Stimulated activated naive CD4-positive, alpha-beta T cell (primary cell): Measurements from ENCODE around the gene CALR.
"Not testable (repeated sequence)": the region's sequence is repeated elsewhere in the genome, so short reads cannot be mapped to it uniquely, and the experiment has no call there.

Source experiments
- DNase-seq, 6 experiments: peaks; one replicate each; lab custom pipeline; 2025; lab: John Stamatoyannopoulos, UW

The CALR gene

GRCh38 chr19:12952488-12953137 lies 14.2 kb downstream of the CALR start:
- DNase-seq = no peak

DNA sequence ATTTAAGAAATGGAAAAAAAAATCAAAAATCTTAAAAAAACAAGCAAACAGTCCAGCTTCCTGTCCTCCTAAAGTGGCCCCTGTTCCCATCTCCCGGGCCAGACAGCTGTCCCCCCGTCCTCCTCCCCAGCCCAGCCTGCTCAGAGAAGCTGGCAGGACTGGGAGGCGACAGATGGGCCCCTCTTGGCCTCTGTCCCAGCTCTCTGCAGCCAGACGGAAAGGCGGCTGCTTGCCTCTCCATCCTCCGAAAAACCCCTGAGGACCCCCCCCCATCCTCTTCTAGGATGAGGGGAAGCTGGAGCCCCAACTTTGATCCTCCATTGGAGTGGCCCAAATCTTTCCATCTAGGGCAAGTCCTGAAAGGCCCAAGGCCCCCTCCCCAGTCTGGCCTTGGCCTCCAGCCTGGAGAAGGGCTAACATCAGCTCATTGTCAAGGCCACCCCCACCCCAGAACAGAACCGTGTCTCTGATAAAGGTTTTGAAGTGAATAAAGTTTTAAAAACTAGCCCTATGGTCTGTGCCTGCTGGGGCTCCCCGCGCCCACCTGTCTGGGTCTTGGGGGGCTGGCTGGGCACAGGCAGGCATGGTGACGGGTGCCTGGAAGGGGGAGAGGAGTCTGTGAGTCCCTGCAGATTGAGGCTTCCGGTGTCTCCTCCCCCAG lies 14.9 kb downstream of the CALR start:
- DNase-seq = no peak

- DNase-seq = no peak
Measured at GRCh38 chr19:12953799-12954611, 15.6 kb downstream of the CALR start.

DNA sequence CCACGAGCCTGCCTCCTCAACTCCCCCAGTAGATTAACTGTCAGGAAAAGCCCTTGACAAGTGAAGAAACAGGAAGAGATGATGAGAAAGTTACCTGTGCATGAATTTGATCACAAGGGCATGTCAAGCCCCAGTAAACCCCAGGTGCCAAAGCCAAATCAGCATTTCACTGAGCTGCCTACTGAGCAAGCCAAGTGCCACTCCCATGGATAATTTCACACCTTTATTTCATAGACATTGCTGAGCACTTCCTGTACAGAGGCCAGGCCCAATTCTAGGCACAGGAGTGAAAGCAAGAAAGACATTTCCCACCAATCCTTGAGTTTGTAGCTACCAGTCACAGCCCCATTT lies 16.2 kb downstream of the CALR start:
- DNase-seq = no peak

- DNase-seq = not testable (repeated sequence)
Measured at GRCh38 chr19:12955575-12955974, 17.2 kb downstream of the CALR start.

DNA sequence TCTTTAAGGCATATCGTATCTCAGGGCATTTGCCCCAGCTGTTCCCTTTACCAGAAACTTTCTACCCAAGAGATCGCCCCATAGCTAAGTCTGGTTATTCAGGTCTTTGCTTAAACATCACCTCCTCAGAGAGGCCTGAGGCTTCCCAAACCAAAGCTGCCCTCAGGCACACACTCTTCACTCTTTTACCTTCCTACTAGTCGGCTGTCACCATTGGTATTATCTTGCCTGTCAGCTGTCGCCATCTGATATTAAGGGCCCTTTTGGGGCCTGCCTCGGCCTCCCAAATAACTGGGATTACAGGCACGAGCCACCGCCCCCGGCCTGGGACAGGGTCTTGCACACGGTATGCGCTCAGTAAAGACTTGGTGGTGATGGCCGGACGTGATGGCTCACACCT lies 17.6 kb downstream of the CALR start:
- no peak for DNase-seq

- peak; percentile 62 to 82 (median 69) for DNase-seq
Measured at GRCh38 chr19:12956446-12957388, 18.3 kb downstream of the CALR start, which contains the start of gene GADD45GIP1. Gene GADD45GIP1 (minus strand): TSS chr19:12957223. CDS start chr19:12957212, 11 bp downstream.

DNA sequence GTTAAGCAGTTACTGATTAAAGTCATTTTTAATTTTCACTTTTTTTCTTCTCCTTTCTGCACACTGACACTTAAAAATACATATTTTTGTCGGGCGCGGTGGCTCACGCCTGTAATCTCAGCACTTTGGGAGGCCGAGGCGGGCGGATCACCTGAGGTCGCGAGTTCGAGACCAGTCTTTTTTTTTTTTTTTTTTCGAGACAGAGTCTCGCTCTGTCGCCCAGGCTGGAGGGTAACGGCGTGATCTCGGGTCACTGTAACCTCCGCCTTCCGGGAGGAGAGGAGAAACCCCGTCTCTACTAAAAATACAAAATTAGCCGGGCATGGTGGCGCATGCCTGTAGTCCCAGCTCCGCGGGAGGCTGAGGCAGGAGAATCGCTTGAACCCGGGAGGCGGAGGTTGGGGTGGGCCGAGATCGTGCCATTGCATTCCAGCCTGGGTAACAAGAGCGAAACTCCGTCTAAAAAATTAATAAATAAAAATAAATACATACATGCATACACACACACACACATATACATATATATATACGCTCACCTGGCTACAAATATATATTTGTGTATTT lies 19.1 kb downstream of the CALR start:
- not testable (repeated sequence) for DNase-seq

DNA sequence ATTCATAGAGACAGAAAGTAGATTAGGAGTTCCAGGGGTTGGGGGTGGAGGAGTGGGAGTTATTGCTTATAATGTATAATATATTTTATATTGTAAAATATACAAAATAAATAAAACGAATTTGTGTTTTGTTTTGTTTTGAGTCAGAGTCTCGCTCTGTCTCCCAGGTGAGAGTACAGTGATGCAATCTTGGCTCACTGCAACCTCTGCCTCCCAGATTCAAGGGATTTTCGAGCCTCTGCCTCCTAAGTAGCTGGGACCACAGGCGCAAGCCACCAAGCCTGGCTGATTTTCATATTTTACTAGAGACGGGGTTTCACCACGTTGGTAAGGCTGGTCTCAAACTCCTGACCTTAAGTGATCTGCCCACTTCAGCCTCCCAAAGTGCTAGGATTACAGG lies 21.1 kb downstream of the CALR start:
- no peak for DNase-seq

DNA sequence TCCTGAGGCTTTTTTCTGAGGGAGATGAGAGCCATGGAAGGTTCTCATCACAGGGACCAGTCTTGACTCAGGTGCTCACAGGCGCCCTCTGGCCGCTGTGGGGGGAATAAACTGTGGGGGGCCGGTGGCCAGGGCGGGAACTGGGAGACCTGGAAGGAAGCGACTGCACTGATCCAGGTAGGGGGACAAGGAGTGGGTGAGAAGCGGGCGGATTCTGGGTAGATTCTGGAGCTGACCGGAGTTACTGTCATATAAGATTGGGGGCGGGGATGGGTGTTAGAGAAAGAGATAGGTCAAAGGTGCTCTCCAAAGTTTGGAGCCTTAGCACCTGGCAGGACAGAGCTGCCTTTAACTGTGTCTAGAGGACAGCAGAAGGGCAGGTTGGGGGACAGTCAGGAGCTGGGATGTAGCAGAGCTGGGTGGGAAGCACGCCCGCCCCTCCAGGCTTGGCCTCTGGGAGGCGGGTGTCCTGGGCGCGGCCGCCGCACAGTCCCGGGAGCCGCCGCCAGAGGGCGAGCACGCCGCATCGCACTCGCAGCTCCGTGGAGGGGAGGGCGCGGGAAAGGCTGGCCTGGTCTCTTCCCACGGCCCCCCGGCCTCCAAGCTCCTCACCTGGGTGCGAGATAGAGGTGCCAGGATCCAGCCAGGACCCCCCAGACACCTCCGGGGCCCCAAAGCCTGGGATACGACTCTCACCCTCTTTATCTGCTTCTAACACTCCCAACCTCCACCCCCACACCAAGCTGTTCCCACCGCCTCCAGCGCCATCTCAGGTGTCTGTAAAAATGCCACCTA lies 26.8 kb downstream of the CALR start:
- peak; percentile 41 to 86 (median 74) for DNase-seq

DNA sequence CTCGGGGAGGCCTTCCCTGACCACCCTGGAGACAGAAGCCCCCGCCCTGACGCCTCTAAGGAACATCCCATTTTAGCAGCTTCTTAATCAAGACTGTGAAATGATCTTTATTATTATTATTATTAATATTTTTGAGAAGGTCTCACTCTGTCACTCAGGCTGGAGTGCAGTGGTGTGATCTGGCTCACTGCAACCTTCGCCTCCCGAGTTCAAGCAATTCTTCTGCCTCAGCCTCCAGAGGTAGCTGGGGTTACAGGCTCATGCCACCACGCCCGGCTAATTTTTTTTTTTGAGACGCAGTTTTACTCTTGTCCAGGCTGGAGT lies 27.4 kb downstream of the CALR start:
- DNase-seq = no peak

- DNase-seq = no peak
Measured at GRCh38 chr19:12967907-12968306, 29.5 kb downstream of the CALR start.

GRCh38 chr19:12969292-12969988 lies 31.0 kb downstream of the CALR start, which contains the start of gene DAND5:
Gene DAND5 (plus strand): TSS chr19:12969576. CDS start chr19:12969661, 85 bp downstream.
- no peak for DNase-seq

DNA sequence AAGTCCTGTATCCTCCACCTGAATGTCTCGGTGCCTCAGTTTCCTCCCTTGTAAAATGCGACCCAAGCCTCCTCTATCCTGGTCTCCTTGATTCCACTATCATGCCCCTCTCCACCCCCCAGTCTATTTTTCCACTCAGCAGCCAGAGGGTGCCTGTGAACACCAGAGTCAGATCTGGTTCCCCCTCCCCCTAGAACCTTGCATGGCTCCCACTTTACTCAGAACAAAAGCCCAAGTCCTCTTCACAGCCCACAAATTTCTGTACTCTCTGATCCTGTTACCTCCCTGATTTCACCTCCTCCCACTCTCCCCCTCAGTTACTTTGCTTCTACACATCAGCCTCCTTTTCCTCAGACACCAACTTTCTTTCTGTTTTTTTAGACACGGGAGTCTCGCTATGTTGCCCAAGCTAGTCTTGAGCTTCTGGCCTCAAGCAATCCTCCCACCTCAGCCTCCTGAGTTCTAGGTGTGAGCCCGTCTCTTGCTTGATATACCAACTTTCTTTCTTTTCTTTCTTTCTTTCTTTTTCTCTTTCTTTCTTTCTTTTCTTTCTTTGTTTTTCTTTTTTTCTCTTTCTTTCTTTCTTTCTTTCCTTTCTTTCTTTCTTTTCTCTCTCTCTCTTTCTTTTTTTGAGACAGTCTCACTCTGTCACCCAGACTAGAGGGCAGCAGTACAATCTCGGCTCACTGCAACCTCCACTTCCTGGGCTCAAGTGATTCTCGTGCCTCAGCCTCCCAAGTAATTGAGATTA lies 31.8 kb downstream of the CALR start:
- no peak for DNase-seq

DNA sequence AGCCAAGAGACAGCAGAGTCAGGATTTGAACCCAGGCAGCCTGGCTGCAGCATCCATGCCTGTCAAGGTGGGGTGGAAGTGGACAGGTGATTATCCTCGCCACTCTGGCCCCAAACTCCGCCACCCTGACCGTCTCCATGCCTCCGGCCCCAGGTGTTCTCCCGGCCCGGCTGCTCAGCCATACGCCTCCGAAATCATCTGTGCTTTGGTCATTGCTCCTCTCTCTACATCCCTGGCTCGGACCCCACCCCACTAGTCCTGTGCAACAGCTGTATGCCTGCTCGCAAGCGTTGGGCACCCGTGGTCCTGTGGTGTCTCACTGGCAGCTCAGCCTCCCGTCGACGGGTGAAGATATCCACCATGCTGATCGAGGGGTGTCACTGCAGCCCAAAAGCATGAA lies 34.8 kb downstream of the CALR start:
- DNase-seq = no peak

GRCh38 chr19:12974301-12975220 lies 36.2 kb downstream of the CALR start:
- DNase-seq = no peak

DNA sequence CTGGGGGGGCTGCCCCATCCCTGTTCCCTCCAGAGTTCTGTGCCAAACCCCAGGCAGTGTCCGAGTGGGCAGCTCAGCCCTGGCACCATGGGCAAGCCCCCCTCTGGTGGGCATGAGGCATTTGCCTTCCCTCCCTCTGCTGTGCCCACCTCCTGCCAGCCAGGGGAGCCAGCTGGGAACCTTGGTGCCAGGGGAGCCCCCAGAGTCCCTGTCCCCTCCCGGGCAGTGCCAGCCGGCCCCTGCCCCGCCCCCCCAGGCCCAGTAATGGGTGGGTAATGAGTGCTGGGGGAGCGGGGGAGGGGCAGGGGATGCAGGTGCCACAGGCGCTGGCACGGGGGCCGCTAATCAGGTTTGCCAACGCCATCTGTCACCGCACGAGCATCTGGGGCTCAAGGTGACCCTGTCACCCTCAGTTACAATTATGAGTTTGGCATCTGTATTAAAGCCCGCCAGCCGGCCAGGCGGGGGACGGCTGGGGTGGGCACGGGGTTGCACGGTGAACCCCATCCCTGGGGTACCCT lies 36.9 kb downstream of the CALR start:
- DNase-seq = no peak

GRCh38 chr19:12976109-12976508 lies 37.7 kb downstream of the CALR start:
- not testable (repeated sequence) for DNase-seq
